Measurements from ENCODE around the gene GLIPR2. TPM values are rescaled to one million over a fixed set of nuclear protein-coding genes. Genes with fewer than 3 reads are reported as not detected.
A peak's percentile ranks its signal among the peaks of the same experiment; 100 is the strongest.

GLIPR2 gene
- total and polyA plus RNA-seq, 10 donors, result 25.2 to 72.1 (median 37.0) TPM

DNA sequence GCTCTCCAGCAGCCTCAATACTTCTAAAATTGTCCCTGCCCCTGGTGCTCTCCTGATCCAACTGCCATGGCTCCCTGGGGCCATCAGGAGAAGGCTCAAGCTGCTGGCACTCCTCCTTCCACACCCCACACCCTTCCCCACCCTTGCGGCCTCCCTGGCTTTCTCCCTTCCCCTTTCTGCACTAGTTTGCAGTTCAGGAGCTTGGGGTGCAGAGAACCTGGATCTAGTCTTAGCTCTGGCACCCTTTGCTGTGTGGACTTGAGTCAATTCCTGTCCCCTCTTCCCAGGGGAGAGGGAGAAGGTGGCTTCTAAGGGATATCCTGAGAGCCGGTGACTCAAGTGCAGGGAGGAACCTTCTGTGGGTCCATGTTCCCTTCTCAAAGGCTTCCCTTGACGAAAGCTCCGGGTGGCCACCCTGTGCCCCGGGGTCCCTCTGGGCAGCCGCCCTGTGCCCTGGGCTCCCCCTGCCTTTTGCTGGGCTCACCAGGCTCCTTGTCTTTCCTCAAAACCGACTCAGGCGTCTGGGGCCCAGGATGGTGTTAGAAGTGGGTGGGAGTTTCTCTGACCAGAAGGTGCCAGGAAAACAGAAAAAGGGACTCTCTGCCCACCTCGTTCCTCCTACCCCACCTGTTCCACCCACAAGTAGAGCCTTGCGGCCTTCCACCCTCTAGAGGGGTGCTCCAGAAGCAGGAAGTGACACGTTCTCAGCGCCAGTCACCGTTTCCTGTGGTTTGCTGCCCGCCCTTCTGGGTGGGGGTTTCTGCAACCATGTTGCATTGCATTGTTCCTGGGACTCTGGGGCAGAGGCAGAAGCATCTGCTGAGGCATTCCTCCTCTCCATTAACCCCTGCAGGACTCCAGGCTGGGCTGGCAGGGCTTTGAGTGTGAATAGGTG is 15.0 kb downstream of the GLIPR2 start:
- Histone ChIP-seq H3K9me3 (peaks cover 0 to 6% (median 2%) of the 10 kb centered on the region in 8 donors), H3K27me3 (replicated peaks in 1 of 7) (no peaks in the 10 kb centered on the region), H3K4me3 (peak overlapping the region in 6 of 8 donors; percentile 0 to 59 (median 12)), H3K36me3 (peaks cover 0 to 47% (median 0%) of the 10 kb centered on the region in 6 donors), H3K27ac (peak overlapping the region; percentile 84 to 95 (median 92)), H3K4me1 (peaks cover 68 to 88% (median 83%) of the 10 kb centered on the region in 6 donors)
- WGBS, 5 donors, result 13 to 33% (median 21%) methylated on average over 11 to 14 of the region's 14 CpGs
- TF ChIP-seq POLR2AphosphoS5 (IDR thresholded peaks at IDR 0.05) (peak; percentile 76 to 96 (median 90)), POLR2A (IDR thresholded peaks at IDR 0.05) (peak in 1 of 3 donors; percentile 32)
- TF ChIP-seq, protein P1, sequence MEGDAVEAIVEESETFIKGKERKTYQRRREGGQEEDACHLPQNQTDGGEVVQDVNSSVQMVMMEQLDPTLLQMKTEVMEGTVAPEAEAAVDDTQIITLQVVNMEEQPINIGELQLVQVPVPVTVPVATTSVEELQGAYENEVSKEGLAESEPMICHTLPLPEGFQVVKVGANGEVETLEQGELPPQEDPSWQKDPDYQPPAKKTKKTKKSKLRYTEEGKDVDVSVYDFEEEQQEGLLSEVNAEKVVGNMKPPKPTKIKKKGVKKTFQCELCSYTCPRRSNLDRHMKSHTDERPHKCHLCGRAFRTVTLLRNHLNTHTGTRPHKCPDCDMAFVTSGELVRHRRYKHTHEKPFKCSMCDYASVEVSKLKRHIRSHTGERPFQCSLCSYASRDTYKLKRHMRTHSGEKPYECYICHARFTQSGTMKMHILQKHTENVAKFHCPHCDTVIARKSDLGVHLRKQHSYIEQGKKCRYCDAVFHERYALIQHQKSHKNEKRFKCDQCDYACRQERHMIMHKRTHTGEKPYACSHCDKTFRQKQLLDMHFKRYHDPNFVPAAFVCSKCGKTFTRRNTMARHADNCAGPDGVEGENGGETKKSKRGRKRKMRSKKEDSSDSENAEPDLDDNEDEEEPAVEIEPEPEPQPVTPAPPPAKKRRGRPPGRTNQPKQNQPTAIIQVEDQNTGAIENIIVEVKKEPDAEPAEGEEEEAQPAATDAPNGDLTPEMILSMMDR (IDR thresholded peaks at IDR 0.05 in 8 of 11, conservative IDR thresholded peaks at IDR 0.05 in 3 of 11), result peak in 3 of 11 experiments; percentile 11 to 35 (median 27)
- intact Hi-C loops (cut with DNase I; ENCODE audit: low total_unique reads), result no loop called here
- DNase-seq, result peak; percentile 98

DNA sequence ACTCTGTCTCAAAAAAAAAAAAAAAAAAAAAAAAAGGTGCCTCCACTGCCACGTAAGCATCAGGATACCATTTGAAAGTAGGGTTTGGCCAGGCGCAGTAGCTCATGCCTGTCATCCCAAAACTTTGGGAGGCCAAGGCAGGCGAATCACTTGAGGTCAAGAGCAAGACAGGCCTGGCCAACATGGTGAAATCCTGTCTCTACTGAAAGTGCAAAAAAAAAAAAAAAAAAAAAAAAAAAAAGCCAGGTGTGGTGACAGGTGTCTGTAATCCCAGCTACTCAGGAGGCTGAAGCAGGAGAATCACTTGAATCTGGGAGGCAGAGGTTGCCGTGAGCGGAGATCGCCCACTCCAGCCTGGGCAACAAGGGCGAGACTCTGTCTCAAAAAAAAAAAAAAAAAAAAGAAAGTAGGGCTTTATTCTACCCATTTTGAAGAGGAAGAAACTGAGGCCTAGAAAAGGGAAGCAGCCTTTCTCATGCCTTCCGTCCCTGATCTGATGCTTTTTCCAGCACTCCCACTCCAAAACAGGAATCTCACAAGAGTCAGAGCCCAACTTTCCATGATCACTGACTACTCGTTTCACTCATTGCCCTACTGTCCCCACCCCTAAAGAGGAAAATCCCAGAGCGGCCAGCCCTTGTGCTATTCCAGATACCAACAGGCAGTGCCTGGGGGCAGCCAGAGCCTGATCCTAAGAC is 16.4 kb downstream of the GLIPR2 start:
- Histone ChIP-seq H3K4me3 (peak overlapping the region in 1 of 8 donors; percentile 10), H3K36me3 (peaks cover 0 to 46% (median 0%) of the 10 kb centered on the region in 6 donors), H3K9me3 (peaks cover 0 to 9% (median 4%) of the 10 kb centered on the region in 8 donors), H3K27me3 (replicated peaks in 1 of 7) (no peaks in the 10 kb centered on the region), H3K27ac (peak overlapping the region in 6 of 8 donors; percentile 13 to 95 (median 93)), H3K4me1 (peaks cover 64 to 79% (median 75%) of the 10 kb centered on the region in 6 donors)
- peak; percentile 77 for DNase-seq
- intact Hi-C loops (cut with DNase I; ENCODE audit: low total_unique reads), result no loop called here
- TF ChIP-seq POLR2AphosphoS5 (IDR thresholded peaks at IDR 0.05) (no peak), POLR2A (IDR thresholded peaks at IDR 0.05) (no peak)
- TF ChIP-seq, protein P1 (IDR thresholded peaks at IDR 0.05 in 8 of 11, conservative IDR thresholded peaks at IDR 0.05 in 3 of 11), result no peak
- WGBS, 5 donors, result 79 to 87% (median 86%) methylated on average over 10 of the region's 10 CpGs

GRCh38 chr9:36153746-36154145 is 17.2 kb downstream of the GLIPR2 start:
- no peaks in the 10 kb centered on the region for H3K27me3 ChIP-seq (replicated peaks in 1 of 7)
- peak overlapping the region in 6 of 8 donors; percentile 27 to 95 (median 93) for H3K27ac ChIP-seq
- peak overlapping the region in 1 of 8 donors; percentile 10 for H3K4me3 ChIP-seq
- peaks cover 0 to 38% (median 0%) of the 10 kb centered on the region in 6 donors for H3K36me3 ChIP-seq
- peaks cover 57 to 79% (median 71%) of the 10 kb centered on the region in 6 donors for H3K4me1 ChIP-seq
- intact Hi-C loops (cut with DNase I; ENCODE audit: low total_unique reads), result no loop called here
- no peak for TF ChIP-seq POLR2A (IDR thresholded peaks at IDR 0.05)
- TF ChIP-seq, protein P1 (IDR thresholded peaks at IDR 0.05 in 8 of 11, conservative IDR thresholded peaks at IDR 0.05 in 3 of 11), result no peak
- no peak for TF ChIP-seq POLR2AphosphoS5 (IDR thresholded peaks at IDR 0.05)
- H3K9me3 ChIP-seq, result peaks cover 0 to 9% (median 4%) of the 10 kb centered on the region in 8 donors
- 59 to 74% (median 69%) methylated on average over 9 of the region's 9 CpGs for WGBS, 5 donors
- DNase-seq, result peak; percentile 48
